CD4-positive, alpha-beta memory T cell (primary cell): Measurements from ENCODE around the gene TYW1. TPM values are rescaled to one million over a fixed set of nuclear protein-coding genes. Genes with fewer than 3 reads are reported as not detected.
"Not testable (repeated sequence)": the region's sequence is repeated elsewhere in the genome, so short reads cannot be mapped to it uniquely, and the experiment has no call there.

Source experiments
- CTCF ChIA-PET: fragments of 350-600 bp; sonication (Branson Sonifier 250); formaldehyde crosslinking; loops from one replicate; lab custom pipeline; 2021; ENCODE audit warnings: inconsistent platforms; ENCODE audit not compliant: partially characterized antibody; lab: Charles Lee
- POLR2A ChIA-PET: fragments of 350-600 bp; sonication (Branson Sonifier 250); formaldehyde crosslinking; loops from one replicate; lab custom pipeline; 2021; ENCODE audit not compliant: partially characterized antibody; lab: Charles Lee
- DNase-seq, 5 donors: peaks; one replicate each; pipeline versions ENCODE4 v3.0.0 to v3.0.0-alpha.2; 2020 to 2022; ENCODE audit warnings: mixed read lengths in 1 of 5
- H3K27ac ChIP-seq: one replicate; pipeline ENCODE4 v1.7.0; 2013; ENCODE audit warnings: low read depth, low read length
- H3K27me3 ChIP-seq: 2 replicates; pipeline ENCODE4 v1.7.0; 2013; ENCODE audit warnings: mild to moderate bottlenecking, low read length, moderate library complexity; ENCODE audit not compliant: insufficient read depth
- H3K36me3 ChIP-seq: 2 replicates; pipeline ENCODE4 v1.7.0; 2013; ENCODE audit warnings: mild to moderate bottlenecking, low read length, moderate library complexity; ENCODE audit not compliant: insufficient read depth
- H3K4me1 ChIP-seq: 2 replicates; pipeline ENCODE4 v1.7.0; 2013; ENCODE audit warnings: mild to moderate bottlenecking, low read length, moderate library complexity; ENCODE audit not compliant: insufficient read depth
- H3K4me3 ChIP-seq, 2 donors: one replicate each; pipeline ENCODE4 v1.7.0; 2013; ENCODE audit warnings: low read length in 2 of 2, mild to moderate bottlenecking in 1 of 2
- H3K9me3 ChIP-seq, 2 donors: one replicate each; pipeline ENCODE4 v1.7.0; 2013; ENCODE audit warnings: low read length in 2 of 2, control low read depth in 1 of 2; ENCODE audit not compliant: control insufficient read depth in 1 of 2
- H3K27ac Mint-ChIP-seq, 7 donors: one replicate each; pipeline ENCODE4 v1.8.0; 2020 to 2021; ENCODE audit warnings: mixed read lengths in 7 of 7, mild to moderate bottlenecking in 6 of 7, inconsistent platforms in 3 of 7, moderate library complexity in 3 of 7
- H3K27me3 Mint-ChIP-seq, 2 donors: one replicate each; pipeline ENCODE4 v1.8.0; 2020 to 2021; ENCODE audit warnings: mixed read lengths in 2 of 2
- H3K36me3 Mint-ChIP-seq, 2 donors: one replicate each; pipeline ENCODE4 v1.8.0; 2020 to 2021; ENCODE audit warnings: mixed read lengths in 2 of 2, inconsistent platforms in 1 of 2, mild to moderate bottlenecking in 1 of 2
- H3K4me1 Mint-ChIP-seq, 4 donors: one replicate each; pipeline ENCODE4 v1.8.0; 2020 to 2021; ENCODE audit warnings: mixed read lengths in 4 of 4, mild to moderate bottlenecking in 1 of 4
- H3K4me3 Mint-ChIP-seq, 8 donors: one replicate each; pipeline ENCODE4 v1.8.0; 2020 to 2021; ENCODE audit warnings: mixed read lengths in 8 of 8, mild to moderate bottlenecking in 7 of 8, moderate library complexity in 6 of 8, inconsistent platforms in 3 of 8
- H3K9me3 Mint-ChIP-seq, 8 donors: one replicate each; pipeline ENCODE4 v1.8.0; 2020 to 2021; ENCODE audit warnings: mixed read lengths in 8 of 8, mild to moderate bottlenecking in 5 of 8, inconsistent platforms in 3 of 8, moderate library complexity in 1 of 8
- intact Hi-C: fragments of 100-400 bp; cut with micrococcal nuclease; formaldehyde crosslinking; loops from one replicate; pipeline ENCODE4 v1.15.1; 2023
- polyA plus RNA-seq, 2 donors: library from polyadenylated mRNA; unstranded; fragments of 300-500 nt; fragmentation: Illumina TruSeq; gene quantifications; one replicate each; pipeline ENCODE4 v1.2.3, GENCODE V29; 2021
- total RNA-seq, 2 experiments: library from RNA; stranded (reverse); gene quantifications; one replicate each; pipeline ENCODE4 v1.2.3, GENCODE V29; 2021

TYW1 gene
- total and polyA plus RNA-seq, 4 experiments from 2014 or later = 19.2 to 32.3 (median 27.7) TPM

- intact Hi-C loops, POLR2A ChIA-PET, H3K9me3 ChIP-seq, H3K27ac ChIP-seq, H3K4me1 ChIP-seq, H3K27ac Mint-ChIP-seq, H3K27me3 Mint-ChIP-seq, H3K9me3 Mint-ChIP-seq, CTCF ChIA-PET, H3K27me3 ChIP-seq, H3K36me3 ChIP-seq, H3K4me3 Mint-ChIP-seq, DNase-seq, H3K4me3 ChIP-seq: not testable (repeated sequence)
- peaks cover 5 to 18% (median 13%) of the 10 kb centered on the region in 4 donors for H3K4me1 Mint-ChIP-seq
- H3K36me3 Mint-ChIP-seq = peaks cover 37 to 52% of the 10 kb centered on the region in 2 donors
Measured at GRCh38 chr7:67100038-67100437, 103.4 kb downstream of the TYW1 start.

DNA sequence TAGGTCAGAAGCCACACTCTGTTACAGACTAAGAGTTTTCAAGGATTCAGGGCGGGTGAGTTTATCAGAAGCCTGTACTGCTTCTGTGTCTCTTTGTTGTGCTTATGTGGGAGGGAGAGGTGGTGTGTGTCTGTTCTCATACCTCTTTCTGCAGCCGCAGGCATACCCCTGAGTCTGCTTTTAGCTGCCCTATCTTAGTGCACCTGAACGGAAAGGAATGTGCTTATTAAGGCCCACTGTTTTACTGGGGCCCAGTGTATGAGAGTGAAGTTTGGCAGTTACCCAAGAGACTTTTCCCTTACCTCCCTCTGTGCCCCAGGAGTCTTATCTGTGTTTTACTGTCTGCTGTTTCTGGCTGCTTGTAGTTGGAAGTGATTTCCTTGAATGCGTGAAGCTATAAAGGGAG lies 104.3 kb downstream of the TYW1 start:
- CTCF ChIA-PET = no interaction called here
- Mint-ChIP-seq H3K9me3 (no peaks in the 10 kb centered on the region), H3K4me1 (peaks cover 11 to 26% (median 20%) of the 10 kb centered on the region in 4 donors), H3K27ac (peak overlapping the region in 1 of 7 donors; percentile 13), H3K4me3 (no peak overlapping the region), H3K27me3 (no peaks in the 10 kb centered on the region), H3K36me3 (peaks cover 41 to 58% of the 10 kb centered on the region in 2 donors)
- POLR2A ChIA-PET = no interaction called here
- peaks cover 4% of the 10 kb centered on the region for H3K36me3 ChIP-seq
- H3K4me3 ChIP-seq = no peak overlapping the region
- intact Hi-C loops = no loop called here
- H3K27me3 ChIP-seq = no peaks in the 10 kb centered on the region
- H3K9me3 ChIP-seq = no peaks in the 10 kb centered on the region
- peaks cover 9% of the 10 kb centered on the region for H3K4me1 ChIP-seq
- no peak overlapping the region for H3K27ac ChIP-seq
- DNase-seq = no peak

GRCh38 chr7:67104937-67105336 lies 108.3 kb downstream of the TYW1 start:
- H3K9me3 ChIP-seq, intact Hi-C loops, H3K36me3 ChIP-seq, H3K4me3 ChIP-seq, H3K9me3 Mint-ChIP-seq, DNase-seq, H3K27ac ChIP-seq, H3K4me1 ChIP-seq, CTCF ChIA-PET, H3K27me3 Mint-ChIP-seq, POLR2A ChIA-PET, H3K27me3 ChIP-seq: not testable (repeated sequence)
- Mint-ChIP-seq H3K4me3 (peak overlapping the region in 4 of 8 donors; percentile 4 to 41 (median 32)), H3K36me3 (peaks cover 36 to 46% of the 10 kb centered on the region in 2 donors), H3K27ac (peak overlapping the region; percentile 61 to 88 (median 79)), H3K4me1 (peaks cover 13 to 31% (median 22%) of the 10 kb centered on the region in 4 donors)

DNA sequence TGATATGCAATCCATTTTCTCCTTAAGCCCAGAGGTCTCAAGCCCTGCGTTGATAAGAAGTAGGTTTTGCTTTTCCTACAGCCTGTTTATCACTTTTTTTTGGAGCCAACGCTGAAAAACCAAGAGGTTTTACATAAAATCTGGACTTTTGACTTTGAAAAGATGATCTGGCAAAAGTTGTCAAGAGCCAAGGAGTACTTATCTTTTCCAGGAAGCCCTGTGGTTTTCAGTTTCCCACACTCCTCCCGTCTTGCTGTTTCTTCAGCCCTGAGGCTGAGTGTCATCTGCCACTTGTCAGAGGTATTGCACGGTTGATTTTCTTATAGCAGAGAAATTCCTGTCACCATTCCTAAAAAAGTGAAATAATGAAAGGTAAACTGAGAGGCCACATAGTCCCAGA lies 108.7 kb downstream of the TYW1 start:
- Mint-ChIP-seq H3K27me3 (no peaks in the 10 kb centered on the region), H3K27ac (peak overlapping the region; percentile 61 to 88 (median 81)), H3K36me3 (peaks cover 36 to 46% of the 10 kb centered on the region in 2 donors), H3K4me1 (peaks cover 13 to 31% (median 22%) of the 10 kb centered on the region in 4 donors), H3K4me3 (peak overlapping the region in 7 of 8 donors; percentile 23 to 73 (median 39)), H3K9me3 (no peaks in the 10 kb centered on the region)
- Histone ChIP-seq H3K27ac (no peak overlapping the region), H3K9me3 (no peaks in the 10 kb centered on the region), H3K36me3 (no peaks in the 10 kb centered on the region), H3K27me3 (no peaks in the 10 kb centered on the region), H3K4me3 (no peak overlapping the region), H3K4me1 (peaks cover 9% of the 10 kb centered on the region)
- POLR2A ChIA-PET = no interaction called here
- no peak for DNase-seq
- intact Hi-C loops = no loop called here
- CTCF ChIA-PET = no interaction called here

DNA sequence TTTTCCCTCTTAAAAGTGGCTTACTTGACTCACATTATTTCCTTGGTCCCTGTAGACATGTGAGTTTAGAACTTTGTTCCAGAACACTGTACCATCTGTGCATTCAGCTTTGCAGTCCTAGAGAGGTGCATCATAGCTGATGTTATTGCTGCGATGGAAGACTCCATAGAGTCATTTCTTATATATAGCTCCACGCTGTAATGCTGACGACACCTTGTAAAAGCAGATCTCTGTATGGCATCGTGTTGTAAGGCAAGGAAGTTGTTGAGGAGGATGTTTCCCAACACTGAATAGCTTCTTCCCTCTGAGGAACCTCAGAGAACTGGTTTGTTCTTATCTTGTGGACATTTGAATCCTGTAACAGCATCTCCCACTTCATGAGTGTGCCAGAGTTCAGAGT lies 109.6 kb downstream of the TYW1 start:
- H3K4me3 ChIP-seq, H3K27ac ChIP-seq, H3K27ac Mint-ChIP-seq, POLR2A ChIA-PET, H3K27me3 Mint-ChIP-seq, H3K4me3 Mint-ChIP-seq, CTCF ChIA-PET, H3K4me1 ChIP-seq, intact Hi-C loops, DNase-seq, H3K36me3 ChIP-seq, H3K9me3 ChIP-seq, H3K9me3 Mint-ChIP-seq, H3K27me3 ChIP-seq: not testable (repeated sequence)
- peaks cover 13 to 31% (median 22%) of the 10 kb centered on the region in 4 donors for H3K4me1 Mint-ChIP-seq
- H3K36me3 Mint-ChIP-seq = peaks cover 32 to 41% of the 10 kb centered on the region in 2 donors

GRCh38 chr7:67111342-67111741 lies 114.7 kb downstream of the TYW1 start:
- H3K4me1 Mint-ChIP-seq, H3K27ac ChIP-seq, DNase-seq, intact Hi-C loops, H3K4me3 Mint-ChIP-seq, H3K9me3 ChIP-seq, H3K27me3 ChIP-seq, CTCF ChIA-PET, H3K4me3 ChIP-seq, POLR2A ChIA-PET, H3K9me3 Mint-ChIP-seq, H3K36me3 ChIP-seq, H3K27me3 Mint-ChIP-seq, H3K4me1 ChIP-seq: not testable (repeated sequence)
- Mint-ChIP-seq H3K36me3 (peaks cover 7 to 13% of the 10 kb centered on the region in 2 donors), H3K27ac (peak overlapping the region in 1 of 7 donors; percentile 22)

DNA sequence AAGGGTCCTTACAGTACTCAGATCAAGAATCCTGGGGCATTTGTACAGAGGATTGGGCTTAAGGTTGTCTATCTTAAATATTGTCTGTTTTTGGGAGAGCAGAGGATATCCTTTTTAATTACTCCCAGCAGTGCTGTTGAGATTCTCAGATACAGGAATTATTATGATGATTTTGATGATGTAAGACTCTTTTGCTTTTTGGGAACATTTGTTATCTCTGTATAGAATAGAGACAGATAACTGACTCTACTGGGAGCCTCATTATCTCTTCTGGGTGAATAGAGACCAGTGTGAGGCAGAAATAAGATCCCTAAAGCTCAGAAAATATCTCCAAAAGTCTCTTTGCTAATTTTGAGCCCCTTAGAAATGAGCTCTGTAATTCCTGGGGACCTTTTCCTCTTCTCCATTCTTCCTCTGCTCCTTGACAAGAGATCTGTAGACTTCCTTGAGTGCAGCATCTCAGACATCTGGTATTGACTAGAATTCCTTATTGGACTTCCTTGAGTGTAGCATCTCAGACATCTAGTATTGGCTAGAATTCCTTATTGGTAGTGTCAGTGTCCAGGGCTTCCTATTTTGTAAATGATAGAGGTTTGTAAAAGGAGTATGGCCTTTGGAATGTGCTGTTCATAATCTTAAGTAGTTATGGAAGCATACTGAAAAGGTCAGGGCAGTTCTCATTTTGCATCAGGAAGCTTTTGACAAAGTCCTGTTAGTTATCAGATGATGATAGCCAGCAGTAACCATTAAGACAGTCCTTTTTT lies 118.0 kb downstream of the TYW1 start:
- H3K4me1 Mint-ChIP-seq, DNase-seq, H3K9me3 ChIP-seq, H3K9me3 Mint-ChIP-seq, H3K27ac ChIP-seq, intact Hi-C loops, H3K4me3 Mint-ChIP-seq, POLR2A ChIA-PET, H3K4me3 ChIP-seq, H3K27me3 ChIP-seq, CTCF ChIA-PET, H3K36me3 ChIP-seq, H3K27me3 Mint-ChIP-seq, H3K4me1 ChIP-seq: not testable (repeated sequence)
- H3K27ac Mint-ChIP-seq = peak overlapping the region in 3 of 7 donors; percentile 11 to 72 (median 25)
- H3K36me3 Mint-ChIP-seq = peaks cover 23% of the 10 kb centered on the region in 2 donors
